ENCODE data around the gene POMT1. TPM values are rescaled to one million over a fixed set of nuclear protein-coding genes. Genes with fewer than 3 reads are reported as not detected.

Gene POMT1
- total RNA-seq, 4 donors from 2014 or later, result 14.6 to 27.8 (median 18.4) TPM

DNA sequence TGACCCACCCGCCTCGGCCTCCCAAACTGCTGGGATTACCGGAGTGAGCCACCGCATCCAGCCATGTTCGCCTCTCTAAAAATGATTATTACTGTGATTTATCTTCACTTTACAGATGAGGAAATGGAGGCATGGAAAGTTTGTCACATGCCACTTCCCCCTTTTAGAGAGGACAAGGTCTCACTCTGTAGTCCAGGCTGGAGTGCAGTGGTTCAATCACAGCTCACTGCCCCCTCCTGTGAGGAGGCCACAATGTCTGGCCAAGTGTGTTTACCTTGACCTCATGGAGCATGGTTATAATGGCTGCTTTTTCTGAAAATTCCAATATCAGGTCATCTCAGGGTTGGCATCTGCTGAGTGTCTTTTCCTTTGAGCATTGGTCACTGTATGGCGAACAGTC, 49.3 kb downstream of the POMT1 start:
- Histone ChIP-seq H3K9me3 (no peaks in the 10 kb centered on the region), H3K4me1 (peaks cover 0 to 2% (median under 1%) of the 10 kb centered on the region in 3 donors), H3K36me3 (no peaks in the 10 kb centered on the region), H3K27me3 (peaks cover 0 to 85% (median 3%) of the 10 kb centered on the region in 4 donors), H3K27ac (no peak overlapping the region), H3K4me3 (no peak overlapping the region)
- intact Hi-C loops (cut with DNase I), result no loop called here
- TF ChIP-seq POLR2A (IDR thresholded peaks at IDR 0.05), result no peak
- TF ChIP-seq, protein P1, sequence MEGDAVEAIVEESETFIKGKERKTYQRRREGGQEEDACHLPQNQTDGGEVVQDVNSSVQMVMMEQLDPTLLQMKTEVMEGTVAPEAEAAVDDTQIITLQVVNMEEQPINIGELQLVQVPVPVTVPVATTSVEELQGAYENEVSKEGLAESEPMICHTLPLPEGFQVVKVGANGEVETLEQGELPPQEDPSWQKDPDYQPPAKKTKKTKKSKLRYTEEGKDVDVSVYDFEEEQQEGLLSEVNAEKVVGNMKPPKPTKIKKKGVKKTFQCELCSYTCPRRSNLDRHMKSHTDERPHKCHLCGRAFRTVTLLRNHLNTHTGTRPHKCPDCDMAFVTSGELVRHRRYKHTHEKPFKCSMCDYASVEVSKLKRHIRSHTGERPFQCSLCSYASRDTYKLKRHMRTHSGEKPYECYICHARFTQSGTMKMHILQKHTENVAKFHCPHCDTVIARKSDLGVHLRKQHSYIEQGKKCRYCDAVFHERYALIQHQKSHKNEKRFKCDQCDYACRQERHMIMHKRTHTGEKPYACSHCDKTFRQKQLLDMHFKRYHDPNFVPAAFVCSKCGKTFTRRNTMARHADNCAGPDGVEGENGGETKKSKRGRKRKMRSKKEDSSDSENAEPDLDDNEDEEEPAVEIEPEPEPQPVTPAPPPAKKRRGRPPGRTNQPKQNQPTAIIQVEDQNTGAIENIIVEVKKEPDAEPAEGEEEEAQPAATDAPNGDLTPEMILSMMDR (IDR thresholded peaks at IDR 0.05), result no peak
- 79 to 93% methylated on average over 5 to 6 of the region's 6 CpGs for WGBS, 2 donors
- DNase-seq, result no peak

- H3K4me3 ChIP-seq, result no peak overlapping the region
- H3K36me3 ChIP-seq, result no peaks in the 10 kb centered on the region
- intact Hi-C loops (cut with DNase I), result no loop called here
- H3K9me3 ChIP-seq, result no peaks in the 10 kb centered on the region
- peaks cover 0 to 65% (median 1%) of the 10 kb centered on the region in 4 donors for H3K27me3 ChIP-seq
- TF ChIP-seq POLR2A (IDR thresholded peaks at IDR 0.05), result no peak
- TF ChIP-seq, protein P1 (IDR thresholded peaks at IDR 0.05), result no peak
- no peaks in the 10 kb centered on the region for H3K4me1 ChIP-seq
- WGBS, 2 donors, result 50 to 69% methylated on average over 1 to 4 of the region's 60 CpGs
- H3K27ac ChIP-seq, result no peak overlapping the region
- no peak for DNase-seq
Measured at GRCh38 chr9:131554087-131554842, 51.5 kb downstream of the POMT1 start.

DNA sequence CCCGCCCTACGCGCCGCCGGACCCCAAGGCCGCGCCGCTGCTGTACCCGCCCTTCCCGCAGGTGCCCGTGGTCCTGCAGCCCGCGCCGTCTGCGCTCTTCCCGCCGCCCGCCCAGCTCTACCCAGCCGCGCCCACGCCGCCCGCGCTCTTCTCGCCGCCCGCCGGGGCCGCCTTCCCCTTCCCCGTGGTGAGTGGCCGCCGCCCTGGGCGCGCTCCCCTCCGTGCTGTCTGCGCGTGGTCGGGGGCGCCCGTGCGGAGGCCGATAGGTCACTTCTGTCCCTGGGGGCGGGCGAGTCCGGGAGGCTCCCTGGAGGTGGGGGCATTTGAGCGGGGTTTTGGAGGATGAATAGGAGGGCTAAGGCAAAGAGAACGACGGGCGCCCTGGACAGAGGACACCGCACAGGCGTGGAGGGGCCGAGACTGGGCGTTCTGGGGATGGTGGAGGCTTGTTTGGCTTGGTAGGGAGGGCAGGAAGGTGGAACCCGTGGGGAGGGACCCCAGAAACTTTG, 52.2 kb downstream of the POMT1 start:
- H3K27me3 ChIP-seq, result peaks cover 0 to 58% (median 1%) of the 10 kb centered on the region in 4 donors
- H3K9me3 ChIP-seq, result no peaks in the 10 kb centered on the region
- TF ChIP-seq POLR2A (IDR thresholded peaks at IDR 0.05), result no peak
- TF ChIP-seq, protein P1 (IDR thresholded peaks at IDR 0.05), result no peak
- DNase-seq, result no peak
- H3K36me3 ChIP-seq, result no peaks in the 10 kb centered on the region
- 66 to 67% methylated on average over 8 to 25 of the region's 54 CpGs for WGBS, 2 donors
- no peaks in the 10 kb centered on the region for H3K4me1 ChIP-seq
- no peak overlapping the region for H3K4me3 ChIP-seq
- no peak overlapping the region for H3K27ac ChIP-seq
- intact Hi-C loops (cut with DNase I), result no loop called here

DNA sequence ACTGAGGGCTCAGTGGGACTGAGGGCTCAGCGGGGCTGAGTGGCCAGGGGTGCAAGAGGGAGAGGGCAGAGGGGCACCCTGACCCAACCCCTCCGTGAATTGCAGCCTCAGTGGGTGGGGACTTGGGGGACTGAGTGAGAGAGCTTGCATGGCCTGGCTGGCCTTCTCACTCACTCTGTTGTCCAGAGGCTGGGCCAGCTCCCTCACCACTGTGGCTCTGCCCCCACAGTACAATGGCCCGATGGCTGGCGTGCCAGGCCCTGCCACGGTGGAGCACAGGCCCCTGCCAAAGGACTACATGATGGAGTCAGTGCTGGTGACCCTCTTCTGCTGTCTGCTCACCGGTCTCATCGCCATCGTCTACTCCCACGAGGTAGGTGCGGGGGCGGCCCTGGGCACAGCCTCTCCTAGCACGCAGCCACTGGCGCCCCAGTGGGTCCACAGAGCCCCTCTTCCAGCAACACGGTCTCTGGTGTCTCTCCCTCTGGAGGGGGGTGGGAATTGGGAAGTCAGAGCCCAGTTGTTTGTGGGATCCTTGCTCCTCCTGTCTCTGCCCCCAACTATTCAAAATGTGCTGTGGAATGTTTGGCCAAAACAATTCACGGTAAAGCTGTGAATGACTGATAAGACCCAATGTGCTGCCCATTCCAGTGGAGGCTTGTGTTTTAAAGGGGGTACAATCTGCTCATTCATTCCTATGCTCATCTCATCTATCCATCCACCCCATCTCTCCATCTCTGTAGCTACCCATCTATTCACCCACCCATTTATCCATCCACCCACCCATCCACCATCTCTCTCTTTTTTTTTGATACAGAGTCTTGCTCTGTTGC, 53.3 kb downstream of the POMT1 start:
- no peaks in the 10 kb centered on the region for H3K4me1 ChIP-seq
- H3K4me3 ChIP-seq, result no peak overlapping the region
- no peaks in the 10 kb centered on the region for H3K36me3 ChIP-seq
- peaks cover 0 to 56% (median 1%) of the 10 kb centered on the region in 4 donors for H3K27me3 ChIP-seq
- intact Hi-C loops (cut with DNase I), result no loop called here
- WGBS, 2 donors, result 92% methylated on average over 10 to 12 of the region's 15 CpGs
- H3K27ac ChIP-seq, result no peak overlapping the region
- H3K9me3 ChIP-seq, result peaks cover 0 to 6% (median 0%) of the 10 kb centered on the region in 3 donors
- no peak for DNase-seq
- TF ChIP-seq, protein P1 (IDR thresholded peaks at IDR 0.05), result no peak
- TF ChIP-seq POLR2A (IDR thresholded peaks at IDR 0.05), result no peak
